K562 (cell line): ENCODE data around the gene NELL1. TPM values are rescaled to one million over a fixed set of nuclear protein-coding genes. Genes with fewer than 3 reads are reported as not detected.

Source experiments
- ATAC-seq: fragments of 200-7000 bp; cut with Tn5 transposase; 3 replicates; pipeline ENCODE4 v1.9.1; 2020; ENCODE audit warnings: moderate library complexity
- BruUV-seq: library from RNA; stranded (reverse); fragments of 400-500 nt; replicated peaks from 2 replicates; lab custom pipeline; 2021; lab: Mats Ljungman, UMichigan
- CTCF ChIA-PET: fragments of 300-600 bp; formaldehyde crosslinking; extraction: SDS; loops from one replicate; lab custom pipeline; 2021; ENCODE audit warnings: low intra/inter-chr PET ratio; lab: Yijun Ruan, JAX
- POLR2A ChIA-PET: fragments of 300-600, 350-650 bp; sonication (Branson Sonifier 250); formaldehyde crosslinking; extraction: SDS; loops from one replicate; lab custom pipeline; 2021; ENCODE audit warnings: antibody characterized with exemption, inconsistent platforms; lab: Yijun Ruan, JAX
- DNase-seq, 4 experiments: peaks; one replicate each; pipeline versions ENCODE4 v3.0.0 to v3.0.0-alpha.2; 2011 to 2018; ENCODE audit warnings: low spot score in 3 of 4, mixed read lengths in 3 of 4; ENCODE audit errors: extremely low read depth in 1 of 4
- FAIRE-seq: peaks from 2 replicates; lab custom pipeline; 2011; peaks lifted over from hg19 to GRCh38; lab: Jason Lieb, UNC
- H2AFZ ChIP-seq: 2 replicates; pipeline ENCODE4 v1.6.0; 2011; ENCODE audit warnings: low read depth, low read length, control low read depth, inconsistent platforms
- H3K27ac ChIP-seq: fragments of 200-600 bp; 3 replicates; pipeline ENCODE4 v1.8.0; 2011; ENCODE audit warnings: low read depth, mild to moderate bottlenecking, control low read depth, inconsistent platforms, low read length, moderate library complexity, mixed read lengths; ENCODE audit errors: extremely low read depth
- H3K27me3 ChIP-seq, 2 experiments: fragments of 300-600 bp in 1 of 2; 2 replicates in 1 of 2; 3 replicates in 1 of 2; pipeline versions ENCODE4 v1.6.0 to v1.8.0; 2011; ENCODE audit warnings: inconsistent platforms in 2 of 2, low read length in 2 of 2, mild to moderate bottlenecking in 1 of 2, mixed read lengths in 1 of 2, moderate library complexity in 1 of 2; ENCODE audit not compliant: control insufficient read depth in 2 of 2, insufficient read depth in 2 of 2
- H3K36me3 ChIP-seq: fragments of 300-600 bp; 3 replicates; pipeline ENCODE4 v1.8.0; 2011; ENCODE audit warnings: mild to moderate bottlenecking, low read length, inconsistent platforms; ENCODE audit not compliant: control insufficient read depth, insufficient read depth
- H3K4me1 ChIP-seq, 2 experiments: fragments of 200-600 bp in 1 of 2; replicated peaks in 1 of 2; 2 replicates in 1 of 2; 3 replicates in 1 of 2; pipeline versions ENCODE4 v1.5.1 to v1.8.0; 2011; ENCODE audit warnings: inconsistent platforms in 2 of 2, low read length in 2 of 2, mild to moderate bottlenecking in 1 of 2, mixed read lengths in 1 of 2, moderate library complexity in 1 of 2; ENCODE audit not compliant: control insufficient read depth in 2 of 2, insufficient read depth in 2 of 2
- H3K4me2 ChIP-seq: 2 replicates; pipeline ENCODE4 v1.6.1; 2011; ENCODE audit warnings: low read length, control low read depth, inconsistent platforms, mixed read lengths; ENCODE audit not compliant: insufficient read depth
- H3K4me3 ChIP-seq: fragments of 200-600 bp; sonication (generic), shearing (Covaris generic); 2 replicates; pipeline ENCODE4 v1.5.1; 2016; ENCODE audit warnings: control low read depth, inconsistent platforms
- H3K79me2 ChIP-seq: fragments of 200-600 bp; 3 replicates; pipeline ENCODE4 v1.8.0; 2011; ENCODE audit warnings: low read length, inconsistent platforms; ENCODE audit not compliant: control insufficient read depth, insufficient read depth
- H3K9ac ChIP-seq, 2 experiments: 2 replicates each; pipeline versions ENCODE4 v1.6.0 to v1.6.1; 2011; ENCODE audit warnings: low read depth in 2 of 2, low read length in 2 of 2, control low read depth in 1 of 2, inconsistent platforms in 1 of 2, mild to moderate bottlenecking in 1 of 2, mixed read lengths in 1 of 2; ENCODE audit not compliant: insufficient read depth in 1 of 2
- H3K9me1 ChIP-seq: one replicate; pipeline ENCODE4 v1.6.0; 2011; ENCODE audit warnings: inconsistent platforms, mild to moderate bottlenecking, low read length, moderate library complexity; ENCODE audit not compliant: control insufficient read depth, insufficient read depth
- H3K9me3 ChIP-seq: replicated peaks from 2 replicates; pipeline ENCODE4 v1.5.1; 2011; ENCODE audit warnings: low read depth, low read length, inconsistent platforms; ENCODE audit not compliant: control insufficient read depth, insufficient read depth
- H4K20me1 ChIP-seq: replicated peaks from 2 replicates; pipeline ENCODE4 v1.6.1; 2011; ENCODE audit warnings: low read length, inconsistent platforms, mixed read lengths; ENCODE audit not compliant: control insufficient read depth, insufficient read depth
- BACH1 ChIP-seq: fragments of 200-800 bp; sonication (Bioruptor generic); IDR thresholded peaks from 2 replicates; pipeline ENCODE4 v1.6.1; 2016; ENCODE audit warnings: missing genetic modification characterization, missing compliant biosample characterization
- BCOR ChIP-seq: fragments of 450-650 bp; IDR thresholded peaks from 2 replicates; pipeline ENCODE4 v1.6.1; 2016
- DNMT1 ChIP-seq: fragments of 450-650 bp; IDR thresholded peaks from 2 replicates; pipeline ENCODE4 v1.6.1; 2016; ENCODE audit warnings: antibody characterized with exemption, mild to moderate bottlenecking
- ETV1 ChIP-seq: fragments of 450-650 bp; conservative IDR thresholded peaks from 2 replicates; pipeline ENCODE4 v1.6.1; 2016; ENCODE audit warnings: missing genetic modification characterization, control low read depth, low read depth, missing compliant biosample characterization
- HLTF ChIP-seq: fragments of 450-650 bp; IDR thresholded peaks from 2 replicates; pipeline ENCODE4 v1.6.1; 2016
- MECOM ChIP-seq: fragments of 250-450 bp; sonication (Bioruptor Pico); IDR thresholded peaks from 2 replicates; pipeline ENCODE4 v1.8.0; 2022; ENCODE audit warnings: inconsistent platforms
- TCF7 ChIP-seq: sonication (generic); IDR thresholded peaks from 2 replicates; pipeline ENCODE4 v1.6.1; 2016; ENCODE audit warnings: antibody characterized with exemption, borderline replicate concordance
- ZFPM2 ChIP-seq: fragments of 250-450 bp; sonication (Bioruptor Pico); IDR thresholded peaks from 2 replicates; pipeline ENCODE4 v1.5.1; 2022; ENCODE audit warnings: mild to moderate bottlenecking
- ZNF511 ChIP-seq: sonication (generic); formaldehyde crosslinking; IDR thresholded peaks from 2 replicates; pipeline ENCODE4 v1.8.0; 2022; ENCODE audit warnings: mild to moderate bottlenecking, missing genetic modification reagents
- ZNF830 ChIP-seq: fragments of 250-450 bp; sonication (Bioruptor Pico); IDR thresholded peaks from 2 replicates; pipeline ENCODE4 v1.5.0; 2021; ENCODE audit warnings: mild to moderate bottlenecking
- WGBS: fragments of 100-300 bp; shearing (Covaris generic); methylation state at CpG from one replicate; pipeline ENCODE4 v1.1.6; 2016; ENCODE audit warnings: low coverage, mixed read lengths; ENCODE audit not compliant: insufficient coverage; ENCODE audit errors: missing lambda C conversion rate; 5-methylcytosine and 5-hydroxymethylcytosine counted together
- in situ Hi-C: fragments of 300-500 bp; cut with MboI; formaldehyde crosslinking; loops from 4 replicates; pipeline ENCODE4 v1.15.0; 2018; ENCODE audit warnings: inconsistent platforms, mixed read lengths
- intact Hi-C: fragments of 100-400 bp; cut with micrococcal nuclease; formaldehyde crosslinking; loops from 2 replicates; pipeline ENCODE4 v1.14.2; 2022
- polyA plus RNA-seq, 8 experiments: library from polyadenylated mRNA; depleted of rRNA in 4 of 8; stranded (reverse) in 5 of 8; unstranded in 3 of 8; fragments of >200 nt; fragmentation: Nextera tagmentation in 2 of 8; fragmentation: Illumina TruSeq in 1 of 8; extraction: Ambion mirVana in 2 of 8; extraction: Trizol in 1 of 8; gene quantifications; 2 replicates each; pipeline versions ENCODE4 v1.2.1 to v1.2.3, GENCODE V29; 2011 to 2014; ENCODE audit warnings: inconsistent platforms in 1 of 8, missing spikeins in 1 of 8
- total RNA-seq, 7 experiments: library from RNA; depleted of rRNA in 6 of 7; stranded (reverse); fragments of >200 nt in 6 of 7; fragmentation: Illumina TruSeq in 2 of 7; extraction: Trizol in 2 of 7; gene quantifications; 2 replicates each; pipeline versions ENCODE4 v1.2.1 to v1.2.3, GENCODE V29; 2011 to 2021; ENCODE audit warnings: low replicate concordance in 1 of 7

The NELL1 gene
- total and polyA plus RNA-seq, 9 of the 15 experiments (the other 6 are each of a cell fraction or from before 2014, with no cell fraction given): not detected

- TF ChIP-seq ETV1 (no peak), ZNF830 (CRISPR knock-in tag) (no peak), ZNF511 (no peak), ZFPM2 (no peak)
These were observed 760.0 kb downstream of the NELL1 start (continued) for GRCh38 chr11:21429401-21429800.

- FAIRE-seq (no peak), DNase-seq (no peak), ATAC-seq (no peak)
- H3K36me3 ChIP-seq: no peaks in the 10 kb centered on the region
- H3K79me2 ChIP-seq: no peaks in the 10 kb centered on the region
- in situ Hi-C loops: no loop called here
- H3K4me3 ChIP-seq: no peak overlapping the region
- H2AFZ ChIP-seq: no peak overlapping the region
- no peak overlapping the region for H3K9ac ChIP-seq
- no TSS peak for BruUV-seq
- H3K4me1 ChIP-seq: no peaks in the 10 kb centered on the region
- 2% methylated on average over 3 of the region's 3 CpGs for WGBS
- no peaks in the 10 kb centered on the region for H3K9me3 ChIP-seq
- intact Hi-C loops: no loop called here
- no peaks in the 10 kb centered on the region for H3K27me3 ChIP-seq
- no peak for TF ChIP-seq HLTF
- no peak for TF ChIP-seq BCOR
- TF ChIP-seq DNMT1: no peak
- TF ChIP-seq MECOM (CRISPR knock-in tag): no peak
- no peak for TF ChIP-seq BACH1 (tag)
- no peak for TF ChIP-seq TCF7
- no peaks in the 10 kb centered on the region for H4K20me1 ChIP-seq
- ChIA-PET POLR2A (no interaction called here), CTCF (no interaction called here)
- H3K27ac ChIP-seq: no peak overlapping the region
- no peaks in the 10 kb centered on the region for H3K9me1 ChIP-seq
- H3K4me2 ChIP-seq: no peak overlapping the region
These were observed 761.2 kb downstream of the NELL1 start for GRCh38 chr11:21430537-21430936.
